Measurements from ENCODE around the gene RERE. TPM values are rescaled to one million over a fixed set of nuclear protein-coding genes. Genes with fewer than 3 reads are reported as not detected.
A peak's percentile ranks its signal among the peaks of the same experiment; 100 is the strongest.

The RERE gene
- polyA plus RNA-seq, 6 donors from 2014 or later: 10.7 to 50.1 (median 22.3) TPM

- Mint-ChIP-seq H3K9me3 (no peaks in the 10 kb centered on the region), H3K36me3 (peaks cover 16 to 22% of the 10 kb centered on the region in 2 donors), H3K4me1 (peaks cover 35 to 44% (median 38%) of the 10 kb centered on the region in 3 donors), H3K27ac (no peak overlapping the region), H3K27me3 (no peaks in the 10 kb centered on the region), H3K4me3 (no peak overlapping the region)
- DNase-seq (no peak), ATAC-seq (ENCODE audit: low read depth in 2 of 2) (no peak)
Observed at GRCh38 chr1:8420318-8420717, 397.1 kb downstream of the RERE start.

- Mint-ChIP-seq H3K4me3 (peak overlapping the region in 1 of 8 donors; percentile 72), H3K4me1 (peaks cover 34 to 43% (median 38%) of the 10 kb centered on the region in 3 donors), H3K36me3 (peaks cover 20 to 24% of the 10 kb centered on the region in 2 donors), H3K27ac (peak overlapping the region in 1 of 6 donors; percentile 64), H3K9me3 (no peaks in the 10 kb centered on the region), H3K27me3 (no peaks in the 10 kb centered on the region)
- no peak for DNase-seq
- no peak for ATAC-seq (ENCODE audit: low read depth in 2 of 2)
Observed at GRCh38 chr1:8419861-8420260, 397.6 kb downstream of the RERE start.

GRCh38 chr1:8419172-8419571 lies 398.3 kb downstream of the RERE start:
- peak overlapping the region in 3 of 6 donors; percentile 22 to 95 (median 82) for H3K27ac Mint-ChIP-seq
- no peaks in the 10 kb centered on the region for H3K9me3 Mint-ChIP-seq
- ATAC-seq (ENCODE audit: low read depth in 2 of 2) (no peak), DNase-seq (no peak)
- peaks cover 20 to 24% of the 10 kb centered on the region in 2 donors for H3K36me3 Mint-ChIP-seq
- H3K27me3 Mint-ChIP-seq: no peaks in the 10 kb centered on the region
- H3K4me1 Mint-ChIP-seq: peaks cover 27 to 43% (median 31%) of the 10 kb centered on the region in 3 donors
- peak overlapping the region in 2 of 8 donors; percentile 6 to 72 for H3K4me3 Mint-ChIP-seq

GRCh38 chr1:8418301-8418700 lies 399.1 kb downstream of the RERE start:
- peak overlapping the region in 4 of 6 donors; percentile 60 to 95 (median 80) for H3K27ac Mint-ChIP-seq
- H3K4me1 Mint-ChIP-seq: peaks cover 26 to 44% (median 29%) of the 10 kb centered on the region in 3 donors
- H3K9me3 Mint-ChIP-seq: no peaks in the 10 kb centered on the region
- no peak for ATAC-seq (ENCODE audit: low read depth in 2 of 2)
- peaks cover 20 to 24% of the 10 kb centered on the region in 2 donors for H3K36me3 Mint-ChIP-seq
- H3K27me3 Mint-ChIP-seq: no peaks in the 10 kb centered on the region
- no peak for DNase-seq
- peak overlapping the region in 4 of 8 donors; percentile 9 to 48 (median 12) for H3K4me3 Mint-ChIP-seq

GRCh38 chr1:8417625-8418024 lies 399.8 kb downstream of the RERE start:
- peak overlapping the region in 2 of 8 donors; percentile 21 to 48 for H3K4me3 Mint-ChIP-seq
- DNase-seq (no peak), ATAC-seq (ENCODE audit: low read depth in 2 of 2) (no peak)
- H3K4me1 Mint-ChIP-seq: peaks cover 29 to 41% (median 31%) of the 10 kb centered on the region in 3 donors
- H3K36me3 Mint-ChIP-seq: peaks cover 20 to 25% of the 10 kb centered on the region in 2 donors
- peak overlapping the region in 5 of 6 donors; percentile 0 to 85 (median 25) for H3K27ac Mint-ChIP-seq
- H3K27me3 Mint-ChIP-seq: no peaks in the 10 kb centered on the region
- no peaks in the 10 kb centered on the region for H3K9me3 Mint-ChIP-seq

- DNase-seq (no peak), ATAC-seq (ENCODE audit: low read depth in 2 of 2) (no peak)
- Mint-ChIP-seq H3K27ac (peak overlapping the region in 2 of 6 donors; percentile 24 to 95), H3K9me3 (no peaks in the 10 kb centered on the region), H3K4me1 (peaks cover 33 to 48% (median 38%) of the 10 kb centered on the region in 3 donors), H3K36me3 (peaks cover 20 to 31% of the 10 kb centered on the region in 2 donors), H3K27me3 (no peaks in the 10 kb centered on the region), H3K4me3 (peak overlapping the region in 3 of 8 donors; percentile 4 to 33 (median 15))
Observed at GRCh38 chr1:8416881-8417280, 400.6 kb downstream of the RERE start.

- peaks cover 20 to 31% of the 10 kb centered on the region in 2 donors for H3K36me3 Mint-ChIP-seq
- H3K27me3 Mint-ChIP-seq: no peaks in the 10 kb centered on the region
Observed at GRCh38 chr1:8415526-8416278, 401.7 kb downstream of the RERE start.

GRCh38 chr1:8412183-8412831 lies 405.1 kb downstream of the RERE start:
- Mint-ChIP-seq H3K27me3 (no peaks in the 10 kb centered on the region), H3K9me3 (no peaks in the 10 kb centered on the region), H3K27ac (peak overlapping the region in 5 of 6 donors; percentile 12 to 50 (median 40)), H3K36me3 (peaks cover 12 to 20% of the 10 kb centered on the region in 2 donors), H3K4me3 (no peak overlapping the region), H3K4me1 (peaks cover 50 to 72% (median 58%) of the 10 kb centered on the region in 3 donors)
- no peak for DNase-seq
- ATAC-seq (ENCODE audit: low read depth in 2 of 2): no peak

More at GRCh38 chr1:8415526-8416278, 401.7 kb downstream of the RERE start:
- ATAC-seq (ENCODE audit: low read depth in 2 of 2) (no peak), DNase-seq (no peak)
- Mint-ChIP-seq H3K4me3 (peak overlapping the region in 1 of 8 donors; percentile 22), H3K27ac (peak overlapping the region in 5 of 6 donors; percentile 4 to 50 (median 33)), H3K9me3 (no peaks in the 10 kb centered on the region), H3K4me1 (peaks cover 35 to 57% (median 44%) of the 10 kb centered on the region in 3 donors)

GRCh38 chr1:8411803-8412182 lies 405.6 kb downstream of the RERE start:
- DNase-seq (no peak), ATAC-seq (ENCODE audit: low read depth in 2 of 2) (no peak)
- Mint-ChIP-seq H3K4me1 (peaks cover 49 to 71% (median 58%) of the 10 kb centered on the region in 3 donors), H3K27me3 (no peaks in the 10 kb centered on the region), H3K36me3 (peaks cover 15 to 20% of the 10 kb centered on the region in 2 donors), H3K9me3 (no peaks in the 10 kb centered on the region), H3K27ac (peak overlapping the region in 4 of 6 donors; percentile 12 to 61 (median 46)), H3K4me3 (no peak overlapping the region)

- no peak for DNase-seq
- Mint-ChIP-seq H3K9me3 (no peaks in the 10 kb centered on the region), H3K27ac (peak overlapping the region in 3 of 6 donors; percentile 76 to 87 (median 82)), H3K4me1 (peaks cover 42 to 61% (median 53%) of the 10 kb centered on the region in 3 donors), H3K36me3 (peaks cover 14 to 16% of the 10 kb centered on the region in 2 donors), H3K27me3 (no peaks in the 10 kb centered on the region), H3K4me3 (peak overlapping the region in 1 of 8 donors; percentile 32)
- ATAC-seq (ENCODE audit: low read depth in 2 of 2): no peak
Observed at GRCh38 chr1:8410791-8411190, 406.6 kb downstream of the RERE start.

- Mint-ChIP-seq H3K9me3 (no peaks in the 10 kb centered on the region), H3K4me3 (peak overlapping the region in 4 of 8 donors; percentile 1 to 65 (median 53)), H3K4me1 (peaks cover 36 to 56% (median 49%) of the 10 kb centered on the region in 3 donors)
Observed at GRCh38 chr1:8409606-8410005, 407.8 kb downstream of the RERE start.

GRCh38 chr1:8409106-8409505 lies 408.3 kb downstream of the RERE start:
- Mint-ChIP-seq H3K27me3 (no peaks in the 10 kb centered on the region), H3K9me3 (no peaks in the 10 kb centered on the region), H3K36me3 (peaks cover 7 to 12% of the 10 kb centered on the region in 2 donors), H3K27ac (peak overlapping the region in 5 of 6 donors; percentile 33 to 85 (median 76)), H3K4me1 (peaks cover 39 to 53% (median 52%) of the 10 kb centered on the region in 3 donors), H3K4me3 (peak overlapping the region in 6 of 8 donors; percentile 1 to 65 (median 44))
- DNase-seq (peak; percentile 39), ATAC-seq (ENCODE audit: low read depth in 2 of 2) (peak; percentile 95 to 97)

More at GRCh38 chr1:8409606-8410005, 407.8 kb downstream of the RERE start:
- ATAC-seq (ENCODE audit: low read depth in 2 of 2) (peak in 1 of 2 donors; percentile 10), DNase-seq (no peak)
- H3K36me3 Mint-ChIP-seq: peaks cover 7 to 11% of the 10 kb centered on the region in 2 donors
- no peaks in the 10 kb centered on the region for H3K27me3 Mint-ChIP-seq
- peak overlapping the region in 3 of 6 donors; percentile 43 to 85 (median 76) for H3K27ac Mint-ChIP-seq

- ATAC-seq (ENCODE audit: low read depth in 2 of 2) (no peak), DNase-seq (no peak)
- H3K27me3 Mint-ChIP-seq: no peaks in the 10 kb centered on the region
- peaks cover 7 to 12% of the 10 kb centered on the region in 2 donors for H3K36me3 Mint-ChIP-seq
- peak overlapping the region in 2 of 8 donors; percentile 1 to 59 for H3K4me3 Mint-ChIP-seq
- peak overlapping the region in 5 of 6 donors; percentile 33 to 85 (median 76) for H3K27ac Mint-ChIP-seq
- H3K4me1 Mint-ChIP-seq: peaks cover 39 to 52% (median 52%) of the 10 kb centered on the region in 3 donors
- no peaks in the 10 kb centered on the region for H3K9me3 Mint-ChIP-seq
Observed at GRCh38 chr1:8408151-8408839, 409.1 kb downstream of the RERE start.

All from naive B cell (primary cell).